GM12878 (cell line): ENCODE results near the gene HJV. TPM values are rescaled to one million over a fixed set of nuclear protein-coding genes. Genes with fewer than 3 reads are reported as not detected.

Source experiments
- ASH2L ChIP-seq: fragments of 300-600, 200-600 bp; sonication (generic); IDR thresholded peaks from 2 replicates; pipeline ENCODE4 v1.6.1; 2017; ENCODE audit warnings: low read depth, mild to moderate bottlenecking, borderline replicate concordance
- CHD2 ChIP-seq: IDR thresholded peaks from 2 replicates; pipeline ENCODE4 v1.6.1; 2011; ENCODE audit warnings: low read depth, low read length, improper control_type of control experiment, borderline replicate concordance
- DPF2 ChIP-seq: fragments of 450-650 bp; IDR thresholded peaks from 2 replicates; pipeline ENCODE4 v1.6.1; 2017; ENCODE audit warnings: mild to moderate bottlenecking
- EZH2 ChIP-seq: IDR thresholded peaks from 2 replicates; pipeline ENCODE4 v1.6.1; 2012; ENCODE audit warnings: low read depth, mild to moderate bottlenecking, control low read depth, inconsistent platforms, low read length, borderline replicate concordance; ENCODE audit not compliant: control insufficient read depth
- GABPA ChIP-seq: IDR thresholded peaks from 2 replicates; pipeline ENCODE4 v1.6.1; 2014; ENCODE audit warnings: antibody characterized with exemption, low read depth, mild to moderate bottlenecking, inconsistent platforms
- IRF3 ChIP-seq: fragments of 450-650 bp; IDR thresholded peaks from 2 replicates; pipeline ENCODE4 v1.6.1; 2014; ENCODE audit warnings: mild to moderate bottlenecking
- NR2C1 ChIP-seq: fragments of 450-650 bp; IDR thresholded peaks from 2 replicates; pipeline ENCODE4 v1.6.1; 2017; ENCODE audit warnings: antibody characterized with exemption, mild to moderate bottlenecking, moderate library complexity
- POLR2AphosphoS2 ChIP-seq: IDR thresholded peaks from 2 replicates; pipeline ENCODE4 v1.6.1; 2011; ENCODE audit warnings: low read depth, mild to moderate bottlenecking, low read length, improper control_type of control experiment, moderate library complexity
- POU2F2 ChIP-seq: IDR thresholded peaks from 3 replicates; pipeline ENCODE4 v1.6.1; 2011; ENCODE audit warnings: low read depth, mild to moderate bottlenecking, low read length, borderline replicate concordance
- RAD21 ChIP-seq: IDR thresholded peaks from 2 replicates; pipeline ENCODE4 v1.6.1; 2011; ENCODE audit warnings: mild to moderate bottlenecking, low read depth, low read length, moderate library complexity; ENCODE audit not compliant: insufficient read depth
- RAD51 ChIP-seq: fragments of 450-650 bp; IDR thresholded peaks from 2 replicates; pipeline ENCODE4 v1.6.1; 2016; ENCODE audit warnings: moderate library complexity, mild to moderate bottlenecking, inconsistent platforms
- TCF3 ChIP-seq: IDR thresholded peaks from 2 replicates; pipeline ENCODE4 v1.6.1; 2012; ENCODE audit warnings: low read depth, mild to moderate bottlenecking, low read length, borderline replicate concordance; ENCODE audit not compliant: insufficient read depth
- USF2 ChIP-seq: IDR thresholded peaks from 2 replicates; pipeline ENCODE4 v1.6.1; 2011; ENCODE audit warnings: low read depth, low read length, improper control_type of control experiment, borderline replicate concordance
- ZNF24 ChIP-seq: fragments of 450-650 bp; IDR thresholded peaks from 2 replicates; pipeline ENCODE4 v1.6.1; 2017; ENCODE audit warnings: antibody characterized with exemption, mild to moderate bottlenecking
- polyA plus RNA-seq, 11 experiments: library from polyadenylated mRNA; depleted of rRNA in 4 of 11; unstranded in 6 of 11; stranded (reverse) in 5 of 11; fragments of >200 nt; fragmentation: Nextera tagmentation in 4 of 11; fragmentation: Illumina TruSeq in 1 of 11; extraction: Ambion mirVana in 4 of 11; extraction: Trizol in 1 of 11; gene quantifications; 1 replicate in 1 of 11; 2 replicates in 10 of 11; pipeline versions ENCODE4 v1.2.1 to v1.2.3, GENCODE V29; 2011 to 2016; ENCODE audit warnings: inconsistent platforms in 2 of 11, missing spikeins in 2 of 11, low read depth in 1 of 11
- total RNA-seq, 4 experiments: library from RNA; depleted of rRNA in 3 of 4; stranded (reverse); fragments of >200 nt in 3 of 4; fragmentation: Illumina TruSeq in 1 of 4; extraction: Trizol in 1 of 4; gene quantifications; 2 replicates each; pipeline versions ENCODE4 v1.2.1 to v1.2.3, GENCODE V29; 2013 to 2021
- TF ChIP-seq, protein P1 (sequence below): fragments of 450-650 bp; formaldehyde crosslinking; IDR thresholded peaks from 2 replicates; pipeline ENCODE4 v1.4.0; 2020; ENCODE audit warnings: mild to moderate bottlenecking, moderate library complexity

Gene HJV
- total and polyA plus RNA-seq, 10 of the 15 experiments (the other 5 are each of a cell fraction or from before 2014, with no cell fraction given): not detected

- TF ChIP-seq, protein P1, sequence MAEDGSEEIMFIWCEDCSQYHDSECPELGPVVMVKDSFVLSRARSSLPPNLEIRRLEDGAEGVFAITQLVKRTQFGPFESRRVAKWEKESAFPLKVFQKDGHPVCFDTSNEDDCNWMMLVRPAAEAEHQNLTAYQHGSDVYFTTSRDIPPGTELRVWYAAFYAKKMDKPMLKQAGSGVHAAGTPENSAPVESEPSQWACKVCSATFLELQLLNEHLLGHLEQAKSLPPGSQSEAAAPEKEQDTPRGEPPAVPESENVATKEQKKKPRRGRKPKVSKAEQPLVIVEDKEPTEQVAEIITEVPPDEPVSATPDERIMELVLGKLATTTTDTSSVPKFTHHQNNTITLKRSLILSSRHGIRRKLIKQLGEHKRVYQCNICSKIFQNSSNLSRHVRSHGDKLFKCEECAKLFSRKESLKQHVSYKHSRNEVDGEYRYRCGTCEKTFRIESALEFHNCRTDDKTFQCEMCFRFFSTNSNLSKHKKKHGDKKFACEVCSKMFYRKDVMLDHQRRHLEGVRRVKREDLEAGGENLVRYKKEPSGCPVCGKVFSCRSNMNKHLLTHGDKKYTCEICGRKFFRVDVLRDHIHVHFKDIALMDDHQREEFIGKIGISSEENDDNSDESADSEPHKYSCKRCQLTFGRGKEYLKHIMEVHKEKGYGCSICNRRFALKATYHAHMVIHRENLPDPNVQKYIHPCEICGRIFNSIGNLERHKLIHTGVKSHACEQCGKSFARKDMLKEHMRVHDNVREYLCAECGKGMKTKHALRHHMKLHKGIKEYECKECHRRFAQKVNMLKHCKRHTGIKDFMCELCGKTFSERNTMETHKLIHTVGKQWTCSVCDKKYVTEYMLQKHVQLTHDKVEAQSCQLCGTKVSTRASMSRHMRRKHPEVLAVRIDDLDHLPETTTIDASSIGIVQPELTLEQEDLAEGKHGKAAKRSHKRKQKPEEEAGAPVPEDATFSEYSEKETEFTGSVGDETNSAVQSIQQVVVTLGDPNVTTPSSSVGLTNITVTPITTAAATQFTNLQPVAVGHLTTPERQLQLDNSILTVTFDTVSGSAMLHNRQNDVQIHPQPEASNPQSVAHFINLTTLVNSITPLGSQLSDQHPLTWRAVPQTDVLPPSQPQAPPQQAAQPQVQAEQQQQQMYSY (CRISPR knock-in tag): no peak
- no peak for TF ChIP-seq POLR2AphosphoS2
- TF ChIP-seq RAD21: no peak
- no peak for TF ChIP-seq RAD51
- no peak for TF ChIP-seq USF2
- no peak for TF ChIP-seq GABPA
- no peak for TF ChIP-seq ASH2L
- no peak for TF ChIP-seq EZH2
- TF ChIP-seq NR2C1: peak; percentile 42; the same call in 1 of the 2 replicates
- TF ChIP-seq DPF2: peak; percentile 84
- no peak for TF ChIP-seq IRF3
- no peak for TF ChIP-seq POU2F2
- no peak for TF ChIP-seq ZNF24
- TF ChIP-seq CHD2: no peak
- no peak for TF ChIP-seq TCF3
Measured at GRCh38 chr1:145978471-145978853, 43.1 kb downstream of the HJV start (continued).
